ENCODE measurements around the gene DUSP7. TPM values are rescaled to one million over a fixed set of nuclear protein-coding genes. Genes with fewer than 3 reads are reported as not detected.
A peak's percentile ranks its signal among the peaks of the same experiment; 100 is the strongest.

DUSP7 gene
- total RNA-seq (2014; rRNA removed; shearing (Covaris generic); ENCODE audit: low replicate concordance) = 1.1 and 3.2 TPM in 2 replicates

DNA sequence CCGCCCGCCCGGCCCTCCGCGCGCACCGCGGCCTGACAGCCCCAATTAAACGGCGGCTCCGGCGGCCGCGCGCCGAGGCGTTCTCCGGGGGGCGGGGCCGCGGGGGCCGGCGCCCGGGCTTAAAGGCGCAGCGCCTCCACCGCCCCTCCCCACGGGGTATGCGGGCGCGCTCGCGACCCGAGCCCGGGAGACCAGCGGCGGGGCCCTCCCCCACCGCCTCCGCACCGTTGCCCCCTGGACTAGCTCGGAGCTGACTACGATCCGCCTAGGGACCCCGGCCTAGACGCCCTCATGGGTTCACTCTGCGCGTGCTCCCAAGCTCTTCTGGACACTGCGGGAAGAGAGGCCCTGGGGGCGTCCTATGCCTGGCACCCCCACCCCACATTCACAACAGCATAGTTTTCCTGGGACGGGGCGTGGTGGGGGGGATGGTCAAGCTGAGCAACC, at the start of gene DUSP7:
Gene DUSP7 (minus strand): TSS at position 51 of the 447 bp plus-strand sequence. CDS start 205 bp downstream, outside the sequence.
- in situ Hi-C loops (cut with HindIII; ENCODE audit: low pct_unique_long_range_greater_than_20kb, low sequenced_read_pairs) = no loop called here
- DNase-seq (ENCODE audit: low read depth) = no peak

DNA sequence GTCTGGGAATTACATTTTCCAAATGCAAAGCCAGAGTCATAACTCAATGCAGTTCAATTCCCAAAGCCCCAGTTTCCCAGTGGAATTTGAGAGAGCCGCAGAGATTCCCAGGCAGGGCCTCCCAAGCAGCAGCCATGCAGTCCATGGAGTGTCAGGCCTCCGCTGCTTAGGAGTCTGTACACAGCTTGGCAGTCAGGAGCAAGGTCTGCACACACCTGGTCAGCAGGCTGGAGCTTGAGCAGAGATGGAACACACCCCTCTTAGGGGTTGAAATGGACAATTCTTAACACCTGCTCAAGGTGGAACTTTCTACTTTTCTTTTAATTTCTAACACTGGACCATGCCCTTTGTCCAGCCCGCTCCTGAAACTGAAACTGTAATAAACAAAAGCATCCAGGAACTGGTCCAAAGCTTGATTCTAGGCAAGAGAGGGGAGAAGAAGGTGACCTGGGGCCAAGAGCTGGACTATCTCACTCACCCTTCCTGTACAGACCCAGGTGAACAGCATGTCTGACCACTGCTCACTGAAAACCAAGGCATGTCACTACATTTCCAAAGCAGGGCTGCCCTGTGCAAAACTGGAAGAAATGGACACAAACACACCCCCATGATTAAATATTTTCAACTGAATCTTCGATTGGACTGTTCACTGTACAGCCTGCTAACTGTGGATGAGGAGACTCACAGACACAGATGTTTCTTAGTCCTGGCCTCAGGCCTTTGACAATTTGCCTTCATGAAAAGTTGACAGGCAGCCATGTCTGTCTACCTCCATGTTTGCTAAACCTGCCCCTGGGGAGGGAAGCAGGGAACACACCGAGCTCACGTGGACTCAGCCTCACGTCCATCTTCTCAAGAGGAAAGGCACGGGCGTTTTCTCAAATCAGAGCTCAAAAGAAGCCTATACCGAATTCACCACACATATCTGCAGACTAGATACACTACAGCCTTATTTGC, 48.6 kb upstream of the DUSP7 start:
- in situ Hi-C loops (cut with HindIII; ENCODE audit: low pct_unique_long_range_greater_than_20kb, low sequenced_read_pairs) = no loop called here
- DNase-seq (ENCODE audit: low read depth) = no peak

DNA sequence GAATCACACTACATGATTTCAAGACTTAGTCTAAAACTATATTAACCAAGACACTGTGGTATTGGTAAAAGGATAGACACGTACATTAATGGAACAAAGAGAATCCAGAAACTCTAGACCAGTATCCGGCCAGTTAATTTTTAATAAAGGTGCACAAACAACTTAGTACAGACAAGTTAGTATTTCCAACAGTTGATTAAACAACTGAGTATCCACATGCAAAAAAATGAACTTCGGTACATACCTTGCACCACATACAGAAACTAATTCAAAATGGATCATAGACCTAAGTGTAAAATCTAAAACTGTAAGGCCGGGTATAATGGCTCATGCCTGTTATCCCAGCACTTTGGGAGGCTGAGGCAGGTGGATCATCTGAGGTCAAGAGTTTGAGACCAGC, 46.6 kb upstream of the DUSP7 start:
- no peak for DNase-seq (ENCODE audit: low read depth)
- in situ Hi-C loops (cut with HindIII; ENCODE audit: low pct_unique_long_range_greater_than_20kb, low sequenced_read_pairs) = no loop called here

- DNase-seq (ENCODE audit: low read depth) = peak; percentile 58
- in situ Hi-C loops (cut with HindIII; ENCODE audit: low pct_unique_long_range_greater_than_20kb, low sequenced_read_pairs) = no loop called here
Measured at GRCh38 chr3:52099001-52099401, 42.6 kb upstream of the DUSP7 start.

- in situ Hi-C loops (cut with HindIII; ENCODE audit: low pct_unique_long_range_greater_than_20kb, low sequenced_read_pairs) = no loop called here
- DNase-seq (ENCODE audit: low read depth) = no peak
Measured at GRCh38 chr3:52097851-52098507, 41.6 kb upstream of the DUSP7 start.

DNA sequence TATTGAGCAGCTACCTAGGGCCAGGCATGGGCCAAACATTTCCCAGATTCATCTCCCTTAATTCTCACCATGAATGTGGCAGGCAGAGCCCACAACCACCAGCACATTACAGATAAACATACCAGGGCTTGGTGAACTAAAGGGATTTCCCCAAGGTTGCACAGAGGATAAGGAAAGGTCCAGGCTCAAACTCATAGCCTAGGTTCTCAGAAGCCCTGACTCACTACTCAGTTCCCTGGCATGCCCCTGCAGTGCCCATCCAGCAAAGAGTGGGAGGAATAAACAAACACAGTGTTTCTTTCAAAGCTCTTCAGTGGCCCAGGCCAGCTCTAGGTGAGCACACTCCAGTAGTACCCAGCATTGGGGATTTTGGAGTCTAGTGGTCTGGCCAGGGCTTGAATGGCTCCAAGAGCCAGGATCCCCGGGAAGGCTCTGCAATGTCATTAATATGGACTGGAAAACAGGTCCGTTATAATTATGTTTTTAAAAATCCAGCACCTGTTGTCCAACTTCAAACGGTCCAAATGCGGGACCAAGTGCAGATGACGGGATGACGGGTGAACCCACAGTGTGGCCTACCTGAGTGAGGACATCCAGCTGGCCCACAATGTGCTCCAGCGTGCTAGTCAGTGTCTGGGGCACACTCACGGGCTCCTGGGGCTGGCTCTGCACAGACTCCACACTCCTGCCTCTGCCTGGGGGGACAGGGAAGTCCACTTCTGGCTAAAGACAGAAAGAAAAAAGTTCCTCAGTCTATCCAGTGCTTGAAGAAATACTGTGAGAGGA, 39.8 kb upstream of the DUSP7 start:
- peak; percentile 6 for DNase-seq (ENCODE audit: low read depth)
- in situ Hi-C loops (cut with HindIII; ENCODE audit: low pct_unique_long_range_greater_than_20kb, low sequenced_read_pairs) = no loop called here

DNA sequence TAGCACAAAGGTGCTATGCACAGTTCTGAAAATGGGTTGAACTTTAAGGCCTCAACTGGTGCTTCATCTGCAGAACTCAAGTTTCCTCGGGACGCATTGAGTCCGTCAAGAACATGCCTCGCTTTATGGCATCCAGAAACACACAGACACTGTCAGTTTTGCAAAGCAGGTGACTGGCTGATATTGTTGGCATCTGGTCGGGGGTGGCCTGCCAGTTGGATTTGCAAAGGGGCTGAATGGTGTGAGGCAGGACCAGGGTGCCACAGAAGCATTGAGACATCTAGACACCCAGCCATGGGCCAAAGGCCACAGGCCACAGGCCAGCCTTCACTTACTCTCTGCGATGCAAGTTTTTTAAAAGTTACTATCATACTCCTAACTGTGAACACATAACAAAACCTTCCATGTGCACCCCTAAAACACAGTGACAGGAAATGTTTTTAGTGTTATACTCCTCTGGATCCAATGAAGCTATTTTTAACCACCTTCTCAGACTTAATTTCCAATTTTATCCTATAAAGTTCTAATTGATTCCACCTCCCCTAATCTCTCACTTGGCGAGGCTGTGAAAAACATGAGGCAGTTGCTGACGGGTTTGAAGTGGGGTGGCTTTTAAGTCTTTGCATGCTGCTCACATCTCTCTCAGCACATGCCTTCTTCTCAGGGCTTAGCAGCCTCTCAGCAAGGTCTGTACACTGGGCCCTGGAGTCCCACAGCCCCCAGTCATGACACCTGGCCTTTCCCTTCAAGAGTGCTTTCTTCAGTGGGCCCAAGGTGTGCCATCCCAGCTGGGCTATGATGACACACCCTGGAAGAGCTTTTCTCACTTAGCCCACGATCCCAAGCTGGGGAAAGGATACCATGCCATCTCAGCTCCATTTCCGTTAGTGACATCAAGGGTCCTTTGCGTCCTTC, 38.5 kb upstream of the DUSP7 start:
- in situ Hi-C loops (cut with HindIII; ENCODE audit: low pct_unique_long_range_greater_than_20kb, low sequenced_read_pairs) = no loop called here
- no peak for DNase-seq (ENCODE audit: low read depth)

DNA sequence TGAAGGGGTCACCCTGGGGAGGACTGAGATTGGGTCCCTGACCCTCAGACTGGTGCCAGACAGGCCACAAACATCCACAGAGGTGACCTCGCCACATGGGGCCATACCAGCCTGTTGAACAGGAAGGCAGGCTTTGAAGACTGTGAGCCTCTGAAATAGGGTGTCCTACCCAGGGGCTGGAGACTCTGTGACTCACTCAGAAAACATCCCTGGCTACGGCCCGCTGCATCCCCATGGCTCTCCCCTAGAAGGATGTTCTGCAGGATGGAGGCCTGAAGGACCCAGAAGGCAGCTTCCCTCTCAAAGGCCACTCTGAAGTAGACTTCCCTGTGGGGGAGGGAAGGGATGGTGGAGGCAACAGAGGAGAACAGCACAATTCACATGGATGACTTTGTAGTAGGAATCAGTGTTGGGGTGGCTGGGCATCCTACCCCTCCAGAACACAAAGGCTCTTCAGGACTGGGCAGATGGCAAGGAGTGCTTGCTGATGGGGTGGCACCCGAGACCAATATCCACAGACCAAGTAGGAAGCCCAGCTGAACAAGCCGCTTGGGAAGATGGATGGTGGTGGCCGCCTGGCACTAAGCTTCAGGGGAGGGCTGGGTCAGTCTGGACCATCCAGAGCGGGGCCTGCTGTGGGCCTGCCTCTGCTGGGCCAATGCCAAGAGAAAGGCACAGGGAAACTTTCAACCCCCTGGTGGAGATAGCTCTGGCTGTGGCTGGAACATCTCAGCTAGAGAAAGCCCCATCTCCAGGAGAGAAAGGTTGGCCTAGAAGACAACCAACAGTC, 37.6 kb upstream of the DUSP7 start:
- in situ Hi-C loops (cut with HindIII; ENCODE audit: low pct_unique_long_range_greater_than_20kb, low sequenced_read_pairs) = no loop called here
- DNase-seq (ENCODE audit: low read depth) = peak; percentile 81

DNA sequence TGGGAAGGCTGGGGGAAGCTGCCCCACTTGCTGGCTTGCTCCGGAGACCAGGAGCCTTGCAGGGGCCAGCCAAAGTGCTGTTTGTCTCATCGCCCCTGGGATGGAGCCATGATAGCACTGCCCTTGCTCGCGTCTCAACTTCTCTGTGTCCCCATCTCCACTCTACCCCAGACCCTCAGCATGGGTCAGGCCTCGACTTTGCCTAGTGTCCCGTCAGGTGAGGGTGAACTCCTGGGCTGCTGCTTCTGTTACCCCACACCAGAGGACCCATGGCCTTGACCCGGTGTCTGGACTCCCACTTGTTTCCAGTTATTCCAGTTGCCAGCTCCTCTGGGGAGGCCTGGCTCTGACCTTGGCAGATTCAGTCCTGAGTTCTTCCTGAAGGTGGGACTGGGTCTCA, 36.5 kb upstream of the DUSP7 start:
- DNase-seq (ENCODE audit: low read depth) = no peak
- in situ Hi-C loops (cut with HindIII; ENCODE audit: low pct_unique_long_range_greater_than_20kb, low sequenced_read_pairs) = no loop called here

- no peak for DNase-seq (ENCODE audit: low read depth)
- in situ Hi-C loops (cut with HindIII; ENCODE audit: low pct_unique_long_range_greater_than_20kb, low sequenced_read_pairs) = no loop called here
Measured at GRCh38 chr3:52092271-52092660, 35.9 kb upstream of the DUSP7 start.

DNA sequence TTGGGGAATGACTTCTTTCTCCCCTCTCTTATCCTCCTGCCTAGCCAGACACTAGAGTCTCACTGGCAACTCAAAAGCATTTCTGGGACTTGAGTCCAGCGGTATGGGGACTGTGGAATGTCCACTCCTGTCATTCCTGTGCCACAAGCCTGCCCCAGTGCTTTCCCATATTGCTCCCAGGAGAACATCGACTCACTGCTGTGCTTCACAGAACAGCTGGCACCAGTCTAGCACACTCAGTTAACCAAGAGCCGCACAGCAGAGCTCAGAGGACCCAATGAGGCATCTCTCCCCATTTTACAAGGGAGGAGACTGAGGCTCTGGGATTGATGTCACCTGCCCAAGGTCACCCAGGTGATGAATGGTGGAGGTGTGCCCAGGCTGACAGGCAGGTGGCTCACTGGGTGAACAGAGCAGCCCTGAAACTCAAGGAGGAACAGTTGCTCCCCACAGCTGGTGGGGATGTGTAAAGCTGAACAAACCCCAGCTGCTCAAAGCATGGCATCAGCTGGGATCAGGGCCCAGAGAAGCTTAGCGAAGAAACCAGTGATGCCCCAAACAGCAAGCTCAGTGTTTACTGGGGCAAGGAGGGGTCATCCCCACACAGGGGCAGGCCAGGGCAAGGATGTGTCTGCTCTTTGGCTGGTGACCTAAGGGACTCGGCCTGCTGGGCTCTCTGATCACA, 35.4 kb upstream of the DUSP7 start:
- peak; percentile 9 for DNase-seq (ENCODE audit: low read depth)
- in situ Hi-C loops (cut with HindIII; ENCODE audit: low pct_unique_long_range_greater_than_20kb, low sequenced_read_pairs) = no loop called here

- DNase-seq (ENCODE audit: low read depth) = no peak
- in situ Hi-C loops (cut with HindIII; ENCODE audit: low pct_unique_long_range_greater_than_20kb, low sequenced_read_pairs) = no loop called here
Measured at GRCh38 chr3:52090933-52091468, 34.6 kb upstream of the DUSP7 start.

GRCh38 chr3:52090131-52090932, 34.0 kb upstream of the DUSP7 start:
- DNase-seq (ENCODE audit: low read depth) = peak; percentile 27
- in situ Hi-C loops (cut with HindIII; ENCODE audit: low pct_unique_long_range_greater_than_20kb, low sequenced_read_pairs) = no loop called here

DNA sequence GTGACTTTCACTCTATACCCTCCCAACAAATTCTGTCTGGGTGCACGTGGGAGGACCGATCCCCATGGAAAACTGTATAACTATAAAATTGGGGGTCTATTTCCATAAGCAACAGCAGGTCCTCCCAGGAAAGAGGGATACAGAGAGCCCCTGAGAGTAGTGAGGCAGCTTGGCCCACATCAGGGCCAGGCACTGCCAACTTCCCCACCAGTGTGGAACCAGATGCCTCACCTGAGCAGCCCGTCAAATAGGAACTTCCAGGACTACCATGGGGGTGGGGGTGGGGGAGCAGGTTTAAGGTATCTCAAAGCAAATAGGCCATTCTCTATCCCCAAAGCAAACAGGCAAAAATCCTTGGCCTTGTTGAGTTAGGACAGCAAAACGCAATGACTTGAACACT, 33.3 kb upstream of the DUSP7 start:
- DNase-seq (ENCODE audit: low read depth) = no peak
- in situ Hi-C loops (cut with HindIII; ENCODE audit: low pct_unique_long_range_greater_than_20kb, low sequenced_read_pairs) = no loop called here

Measured in Caki2 (cell line).